HCT116 (cell line): ENCODE results near the gene PCBP1. TPM values are rescaled to one million over a fixed set of nuclear protein-coding genes. Genes with fewer than 3 reads are reported as not detected.

Experiments
- ATAC-seq: fragments of 200-7000 bp; cut with Tn5 transposase; 2 replicates; pipeline ENCODE4 v1.9.1; 2020; ENCODE audit warnings: mild to moderate bottlenecking, moderate library complexity
- BruUV-seq: library from RNA; stranded (reverse); fragments of 400-500 nt; replicated peaks from 2 replicates; lab custom pipeline; 2021; lab: Mats Ljungman, UMichigan
- CTCF ChIA-PET: fragments of 300-600 bp; sonication (Branson Sonifier 250); formaldehyde crosslinking; loops from one replicate; lab custom pipeline; 2021; ENCODE audit warnings: antibody characterized with exemption; lab: Charles Lee
- POLR2A ChIA-PET: fragments of 300-600, 350-600 bp; sonication (Branson Sonifier 250); formaldehyde crosslinking; loops from one replicate; lab custom pipeline; 2021; ENCODE audit warnings: antibody characterized with exemption; lab: Charles Lee
- RAD21 ChIA-PET, 2 experiments: fragments of 300-600 bp; sonication (Branson Sonifier 250); formaldehyde crosslinking; loops; one replicate each; lab custom pipeline; 2023; ENCODE audit warnings: low total read pairs in 2 of 2; ENCODE audit not compliant: uncharacterized antibody in 2 of 2, unreplicated experiment in 2 of 2, low non-redundant PET in 1 of 2; lab: Charles Lee
- DNase-seq: peaks from one replicate; pipeline ENCODE4 v3.0.0-alpha.2; 2010; ENCODE audit warnings: low read depth, low spot score
- H2AFZ ChIP-seq: fragments of 200-600 bp; shearing (Covaris generic), sonication (generic); 2 replicates; pipeline ENCODE4 v1.6.1; 2017; ENCODE audit warnings: low read depth, mixed run types, mixed read lengths, antibody characterized with exemption, low read length; ENCODE audit not compliant: poor library complexity, severe bottlenecking
- H3K27ac ChIP-seq: 2 replicates; pipeline ENCODE4 v1.5.1; 2012; ENCODE audit warnings: low read depth, low read length
- H3K27me3 ChIP-seq: fragments of 200-600 bp; sonication (generic); 2 replicates; pipeline ENCODE4 v1.6.1; 2016; ENCODE audit warnings: mixed run types, low read length, mixed read lengths; ENCODE audit not compliant: insufficient read depth
- H3K36me3 ChIP-seq, 2 experiments: fragments of 200-500 bp in 1 of 2; fragments of 200-600 bp in 1 of 2; sonication (Bioruptor generic) in 1 of 2; sonication (generic) in 1 of 2; 2 replicates each; pipeline versions ENCODE4 v1.5.1 to v1.6.1; 2014 to 2016; ENCODE audit warnings: low read length in 2 of 2, inconsistent platforms in 1 of 2, mixed read lengths in 1 of 2, mixed run types in 1 of 2; ENCODE audit not compliant: insufficient read depth in 2 of 2, control insufficient read depth in 1 of 2
- H3K4me1 ChIP-seq, 2 experiments: fragments of 200-600 bp in 1 of 2; sonication (generic) in 1 of 2; 2 replicates each; pipeline versions ENCODE4 v1.5.1 to v1.6.1; 2012 to 2017; ENCODE audit warnings: low read length in 2 of 2, inconsistent platforms in 1 of 2, mild to moderate bottlenecking in 1 of 2, mixed read lengths in 1 of 2, mixed run types in 1 of 2, moderate library complexity in 1 of 2; ENCODE audit not compliant: insufficient read depth in 2 of 2, control insufficient read depth in 1 of 2
- H3K4me2 ChIP-seq: fragments of 200-600 bp; sonication (generic); 2 replicates; pipeline ENCODE4 v1.6.1; 2017; ENCODE audit warnings: mixed run types, low read length, mixed read lengths
- H3K4me3 ChIP-seq, 2 experiments: fragments of 200-600 bp in 1 of 2; sonication (generic) in 1 of 2; replicated peaks in 1 of 2; 2 replicates each; pipeline ENCODE4 v1.5.1; 2011 to 2016; ENCODE audit warnings: low read length in 2 of 2, control low read depth in 1 of 2, low read depth in 1 of 2, mild to moderate bottlenecking in 1 of 2, mixed read lengths in 1 of 2, mixed run types in 1 of 2
- H3K79me2 ChIP-seq: fragments of 200-600 bp; sonication (generic); 2 replicates; pipeline ENCODE4 v1.6.1; 2017; ENCODE audit warnings: mild to moderate bottlenecking, mixed run types, low read length, moderate library complexity, mixed read lengths; ENCODE audit not compliant: insufficient read depth
- H3K9ac ChIP-seq: fragments of 200-600 bp; sonication (generic); 2 replicates; pipeline ENCODE4 v1.6.1; 2016; ENCODE audit warnings: low read length, mixed read lengths
- H3K9me2 ChIP-seq: fragments of 200-600 bp; sonication (generic), shearing (Covaris generic); 2 replicates; pipeline ENCODE4 v1.6.1; 2017; ENCODE audit warnings: mixed run types, mild to moderate bottlenecking, moderate library complexity; ENCODE audit not compliant: insufficient read depth
- H3K9me3 ChIP-seq, 2 experiments: fragments of 200-500 bp in 1 of 2; fragments of 200-600 bp in 1 of 2; sonication (Bioruptor generic) in 1 of 2; sonication (generic) in 1 of 2; 2 replicates each; pipeline ENCODE4 v1.6.1; 2014 to 2017; ENCODE audit warnings: low read length in 2 of 2, mixed read lengths in 2 of 2, inconsistent platforms in 1 of 2, low read depth in 1 of 2, mild to moderate bottlenecking in 1 of 2, mixed run types in 1 of 2, moderate library complexity in 1 of 2; ENCODE audit not compliant: control insufficient read depth in 1 of 2, insufficient read depth in 1 of 2
- H4K20me1 ChIP-seq: fragments of 200-600 bp; sonication (generic), shearing (Covaris generic); 2 replicates; pipeline ENCODE4 v1.6.1; 2017; ENCODE audit warnings: mixed run types, mild to moderate bottlenecking, moderate library complexity; ENCODE audit not compliant: insufficient read depth
- CBX3 ChIP-seq: IDR thresholded peaks from 2 replicates; pipeline ENCODE4 v1.6.1; 2012; ENCODE audit warnings: low read depth
- ELF1 ChIP-seq: IDR thresholded peaks from 2 replicates; pipeline ENCODE4 v1.6.1; 2012; ENCODE audit warnings: low read depth, borderline replicate concordance
- EZH2phosphoT487 ChIP-seq: fragments of 200-600 bp; IDR thresholded peaks from 2 replicates; pipeline ENCODE4 v1.6.1; 2018; ENCODE audit warnings: antibody characterized with exemption, borderline replicate concordance
- FOSL1 ChIP-seq: IDR thresholded peaks from 2 replicates; pipeline ENCODE4 v1.6.1; 2012; ENCODE audit warnings: low read depth
- POLR2A ChIP-seq: IDR thresholded peaks from 2 replicates; pipeline ENCODE4 v1.7.0; 2011; ENCODE audit warnings: borderline replicate concordance; ENCODE audit not compliant: insufficient read depth, insufficient read length; ENCODE audit errors: extremely low read depth
- POLR2AphosphoS5 ChIP-seq: IDR thresholded peaks from 2 replicates; pipeline ENCODE4 v1.6.1; 2011; ENCODE audit warnings: mild to moderate bottlenecking, low read depth, low read length, moderate library complexity
- SRF ChIP-seq: IDR thresholded peaks from 2 replicates; pipeline ENCODE4 v1.6.1; 2012; ENCODE audit warnings: low read depth
- YY1 ChIP-seq: IDR thresholded peaks from 2 replicates; pipeline ENCODE4 v1.6.1; 2011; ENCODE audit warnings: low read length, low read depth, moderate library complexity, mild to moderate bottlenecking; ENCODE audit not compliant: insufficient replicate concordance; ENCODE audit errors: extremely low read depth
- ZFX ChIP-seq: fragments of 450-650 bp; IDR thresholded peaks from 2 replicates; pipeline ENCODE4 v1.6.1; 2017
- ZNF274 ChIP-seq: fragments of 200-500 bp; sonication (Bioruptor generic); IDR thresholded peaks from 2 replicates; pipeline ENCODE4 v1.6.1; 2014; ENCODE audit warnings: mild to moderate bottlenecking, low read depth, low read length, inconsistent platforms
- intact Hi-C: fragments of 100-400 bp; cut with micrococcal nuclease; formaldehyde crosslinking; loops from 2 replicates; pipeline ENCODE4 v1.10.0; 2022
- total RNA-seq: library from RNA; stranded (reverse); gene quantifications from one replicate; pipeline ENCODE4 v1.2.1, GENCODE V29; 2021; ENCODE audit not compliant: unreplicated experiment
- TF ChIP-seq, protein P1 (sequence below), 3 experiments: fragments of 200-600 bp in 1 of 3; sonication (generic) in 1 of 3; IDR thresholded peaks in 2 of 3; conservative IDR thresholded peaks in 1 of 3; 2 replicates each; pipeline ENCODE4 v1.5.1; 2012 to 2017; ENCODE audit warnings: low read depth in 2 of 3, low read length in 2 of 3, antibody characterized with exemption in 1 of 3, borderline replicate concordance in 1 of 3, control low read depth in 1 of 3, mild to moderate bottlenecking in 1 of 3, mixed read lengths in 1 of 3, mixed run types in 1 of 3, moderate library complexity in 1 of 3; ENCODE audit not compliant: insufficient read depth in 1 of 3

The PCBP1 gene
- total RNA-seq, 1 experiment from 2014 or later = 256 TPM

DNA sequence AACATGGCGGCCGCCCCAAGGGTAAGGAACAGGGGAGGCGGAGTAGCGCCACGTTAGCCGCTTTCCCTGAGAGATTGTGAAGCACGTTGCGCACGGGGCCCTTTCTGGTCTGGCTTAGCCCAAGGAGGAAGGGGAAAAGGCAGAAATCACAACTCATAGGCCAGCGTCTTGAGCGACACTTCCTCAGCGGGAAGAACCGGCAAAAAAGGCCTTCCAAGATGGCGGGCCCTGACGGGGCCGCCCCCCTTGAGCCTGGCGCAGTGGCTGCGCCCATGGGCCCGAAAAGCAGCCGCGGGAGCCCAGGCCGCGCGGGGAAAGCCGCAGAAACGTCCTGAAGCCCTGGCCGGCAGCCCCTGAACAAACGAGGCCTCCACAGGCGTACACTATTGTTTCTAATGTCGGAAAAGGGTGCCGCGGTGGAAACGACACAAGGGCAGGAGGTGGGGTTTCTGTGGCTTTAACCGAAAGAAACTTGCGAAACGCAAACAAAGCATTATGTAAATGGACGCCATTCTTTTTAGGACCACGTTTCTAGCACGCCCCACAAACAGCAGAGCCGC is 919 bp upstream of the PCBP1 start:
- RAD21 ChIA-PET = no interaction called here
- H3K36me3 ChIP-seq = peaks cover 0 to 8% of the 10 kb centered on the region in 2 experiments; a peak in 1 of 4 replicates
- H3K79me2 ChIP-seq = peaks cover 29% of the 10 kb centered on the region
- POLR2A ChIA-PET = interaction anchor here (0.8 to 5.1 kb wide), 13 partner anchors 10 to 172 kb away, joined by 3 to 54 read pairs (median 8); partner anchors contain the start of genes C2orf42, MXD1 and PCYOX1
- H3K27ac ChIP-seq = peak overlapping the region; percentile 100
- CTCF ChIA-PET = interaction anchor here (2.0 kb wide), 1 partner anchor 361 kb away, joined by 5 read pairs; no protein-coding TSS in a partner anchor
- H3K4me1 ChIP-seq = peaks cover 42 to 70% of the 10 kb centered on the region in 2 experiments
- intact Hi-C loops = loop anchor here (1.0 to 5.0 kb wide), 4 partner anchors 56 to 206 kb away; partner anchors contain the start of genes C2orf42, SNRPG and TIA1
- peak overlapping the region; percentile 97 for H3K9ac ChIP-seq
- H4K20me1 ChIP-seq = no peaks in the 10 kb centered on the region
- peak; percentile 26 for ATAC-seq
- no peaks in the 10 kb centered on the region for H3K27me3 ChIP-seq
- TF ChIP-seq POLR2A (peak; percentile 49), CBX3 (no peak), POLR2AphosphoS5 (peak; percentile 45; the same call in 1 of the 2 replicates), ELF1 (no peak), ZNF274 (no peak), YY1 (peak; percentile 97), FOSL1 (no peak), ZFX (peak; percentile 85), EZH2phosphoT487 (no peak), SRF (no peak)
- TF ChIP-seq, protein P1, sequence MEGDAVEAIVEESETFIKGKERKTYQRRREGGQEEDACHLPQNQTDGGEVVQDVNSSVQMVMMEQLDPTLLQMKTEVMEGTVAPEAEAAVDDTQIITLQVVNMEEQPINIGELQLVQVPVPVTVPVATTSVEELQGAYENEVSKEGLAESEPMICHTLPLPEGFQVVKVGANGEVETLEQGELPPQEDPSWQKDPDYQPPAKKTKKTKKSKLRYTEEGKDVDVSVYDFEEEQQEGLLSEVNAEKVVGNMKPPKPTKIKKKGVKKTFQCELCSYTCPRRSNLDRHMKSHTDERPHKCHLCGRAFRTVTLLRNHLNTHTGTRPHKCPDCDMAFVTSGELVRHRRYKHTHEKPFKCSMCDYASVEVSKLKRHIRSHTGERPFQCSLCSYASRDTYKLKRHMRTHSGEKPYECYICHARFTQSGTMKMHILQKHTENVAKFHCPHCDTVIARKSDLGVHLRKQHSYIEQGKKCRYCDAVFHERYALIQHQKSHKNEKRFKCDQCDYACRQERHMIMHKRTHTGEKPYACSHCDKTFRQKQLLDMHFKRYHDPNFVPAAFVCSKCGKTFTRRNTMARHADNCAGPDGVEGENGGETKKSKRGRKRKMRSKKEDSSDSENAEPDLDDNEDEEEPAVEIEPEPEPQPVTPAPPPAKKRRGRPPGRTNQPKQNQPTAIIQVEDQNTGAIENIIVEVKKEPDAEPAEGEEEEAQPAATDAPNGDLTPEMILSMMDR (IDR thresholded peaks at IDR 0.05 in 2 of 3, conservative IDR thresholded peaks at IDR 0.05 in 1 of 3; ENCODE audit: borderline replicate concordance in 1 of 3, insufficient read depth in 1 of 3, low read depth in 2 of 3, low read length in 2 of 3) = no peak
- no peaks in the 10 kb centered on the region for H3K9me3 ChIP-seq
- H3K4me3 ChIP-seq = peak overlapping the region; percentile 68 to 89
- no TSS peak for BruUV-seq
- peak; percentile 61 for DNase-seq
- no peak overlapping the region for H2AFZ ChIP-seq
- H3K4me2 ChIP-seq = peak overlapping the region; percentile 90
- H3K9me2 ChIP-seq = no peaks in the 10 kb centered on the region
